A549 (cell line): ENCODE data around the gene LDLRAD4. TPM values are rescaled to one million over a fixed set of nuclear protein-coding genes. Genes with fewer than 3 reads are reported as not detected.

Experiments
- ATAC-seq, 2 experiments: fragments of 200-7000 bp in 1 of 2; fragments of >200 bp in 1 of 2; cut with Nextera tagmentation in 1 of 2; cut with Tn5 transposase in 1 of 2; 3 replicates each; pipeline versions ENCODE4 v1.8.0 to v1.9.1; 2018 to 2020; ENCODE audit warnings: mild to moderate bottlenecking in 1 of 2, moderate library complexity in 1 of 2
- CTCF ChIA-PET: fragments of 300-600 bp; sonication (Branson Sonifier 250); formaldehyde crosslinking; extraction: SDS; loops from one replicate; lab custom pipeline; 2021; ENCODE audit warnings: antibody characterized with exemption, inconsistent platforms; lab: Yijun Ruan, JAX
- POLR2A ChIA-PET: fragments of 350-600 bp; formaldehyde crosslinking; extraction: SDS; loops from one replicate; lab custom pipeline; 2021; ENCODE audit warnings: antibody characterized with exemption, inconsistent platforms; lab: Yijun Ruan, JAX
- DNase-seq, 2 experiments: peaks; one replicate each; pipeline versions ENCODE4 v3.0.0 to v3.0.0-alpha.2; 2011 to 2016; ENCODE audit warnings: low read depth in 1 of 2, low spot score in 1 of 2
- FAIRE-seq: peaks from 2 replicates; lab custom pipeline; 2011; peaks lifted over from hg19 to GRCh38; lab: Jason Lieb, UNC
- H3K27ac ChIP-seq, 2 experiments: fragments of >200 bp; sonication (Bioruptor Twin); formaldehyde crosslinking; 3 replicates each; pipeline ENCODE4 v1.5.1; 2016 to 2017
- H3K4me1 ChIP-seq: fragments of >200 bp; sonication (Bioruptor Twin); formaldehyde crosslinking; 3 replicates; pipeline ENCODE4 v1.6.1; 2016
- H3K4me2 ChIP-seq: fragments of >200 bp; sonication (Bioruptor Twin); formaldehyde crosslinking; 3 replicates; pipeline ENCODE4 v1.6.1; 2016
- H3K4me3 ChIP-seq: fragments of >200 bp; sonication (Bioruptor Twin); formaldehyde crosslinking; 3 replicates; pipeline ENCODE4 v1.5.1; 2016
- H3K9me3 ChIP-seq: fragments of >200 bp; sonication (Bioruptor Twin); formaldehyde crosslinking; 3 replicates; pipeline ENCODE4 v1.6.1; 2016
- BCL3 ChIP-seq: fragments of >200 bp; sonication (Bioruptor Twin); formaldehyde crosslinking; IDR thresholded peaks from 3 replicates; pipeline ENCODE4 v1.6.1; 2016
- BHLHE40 ChIP-seq: IDR thresholded peaks from 2 replicates; pipeline ENCODE4 v1.6.1; 2012; ENCODE audit warnings: low read depth, low read length, inconsistent platforms
- CBX2 ChIP-seq: fragments of 200-600 bp; sonication (generic); IDR thresholded peaks from 2 replicates; pipeline ENCODE4 v1.6.1; 2016; ENCODE audit warnings: low read depth, mild to moderate bottlenecking, borderline replicate concordance
- CBX8 ChIP-seq: fragments of 200-600 bp; sonication (generic); IDR thresholded peaks from 2 replicates; pipeline ENCODE4 v1.6.1; 2016
- CHD4 ChIP-seq: fragments of 200-600 bp; sonication (generic); IDR thresholded peaks from 2 replicates; pipeline ENCODE4 v1.6.1; 2016; ENCODE audit warnings: antibody characterized with exemption, mild to moderate bottlenecking, borderline replicate concordance
- CTCF ChIP-seq: fragments of >200 bp; sonication (Bioruptor Twin); formaldehyde crosslinking; IDR thresholded peaks from 3 replicates; pipeline ENCODE4 v1.5.1; 2016
- EHF ChIP-seq: fragments of 250-450 bp; sonication (Bioruptor Pico); IDR thresholded peaks from 2 replicates; pipeline ENCODE4 v1.5.0; 2020; ENCODE audit warnings: mild to moderate bottlenecking
- EHMT2 ChIP-seq: fragments of 200-600 bp; sonication (generic); IDR thresholded peaks from 2 replicates; pipeline ENCODE4 v1.6.1; 2016; ENCODE audit warnings: antibody characterized with exemption, low read depth, mild to moderate bottlenecking, moderate library complexity
- ELK1 ChIP-seq: fragments of 150-350 bp; IDR thresholded peaks from 2 replicates; pipeline ENCODE4 v1.6.1; 2014; ENCODE audit warnings: low read depth, mild to moderate bottlenecking, low read length
- GATA3 ChIP-seq: IDR thresholded peaks from 2 replicates; pipeline ENCODE4 v1.6.1; 2012; ENCODE audit warnings: borderline replicate concordance
- HDAC2 ChIP-seq: fragments of 200-600 bp; sonication (generic); IDR thresholded peaks from 2 replicates; pipeline ENCODE4 v1.6.1; 2016
- HMGXB4 ChIP-seq: fragments of 250-450 bp; sonication (Bioruptor Pico); IDR thresholded peaks from 2 replicates; pipeline ENCODE4 v1.5.0; 2021; ENCODE audit warnings: mild to moderate bottlenecking, moderate library complexity, borderline replicate concordance
- HOXB5 ChIP-seq: fragments of 250-450 bp; sonication (Bioruptor Pico); IDR thresholded peaks from 2 replicates; pipeline ENCODE4 v1.5.0; 2020; ENCODE audit warnings: mild to moderate bottlenecking, moderate library complexity
- JUNB ChIP-seq: fragments of >200 bp; sonication (Bioruptor Twin); formaldehyde crosslinking; IDR thresholded peaks from 2 replicates; pipeline ENCODE4 v1.6.1; 2016
- MAFK ChIP-seq: fragments of 450-650 bp; IDR thresholded peaks from 2 replicates; pipeline ENCODE4 v1.6.1; 2014; ENCODE audit not compliant: partially characterized antibody
- MYC ChIP-seq: IDR thresholded peaks from 2 replicates; pipeline ENCODE4 v1.6.1; 2012; ENCODE audit warnings: mild to moderate bottlenecking, inconsistent platforms, low read length, improper control_type of control experiment, borderline replicate concordance
- PHF8 ChIP-seq: fragments of 200-600 bp; sonication (generic); IDR thresholded peaks from 2 replicates; pipeline ENCODE4 v1.6.1; 2016; ENCODE audit warnings: low read depth, mild to moderate bottlenecking, antibody characterized with exemption, moderate library complexity, borderline replicate concordance
- POLR2A ChIP-seq: IDR thresholded peaks from 2 replicates; pipeline ENCODE4 v1.6.1; 2012; ENCODE audit warnings: mild to moderate bottlenecking, low read length
- RAD21 ChIP-seq, 2 experiments: fragments of >200 bp in 1 of 2; sonication (Bioruptor Twin) in 1 of 2; formaldehyde crosslinking in 1 of 2; IDR thresholded peaks in 1 of 2; conservative IDR thresholded peaks in 1 of 2; 2 replicates in 1 of 2; 3 replicates in 1 of 2; pipeline ENCODE4 v1.6.1; 2012 to 2018; ENCODE audit warnings: inconsistent platforms in 1 of 2
- RCOR1 ChIP-seq: fragments of 150-350 bp; IDR thresholded peaks from 2 replicates; pipeline ENCODE4 v1.6.1; 2014; ENCODE audit warnings: antibody characterized with exemption, low read length, low read depth
- RFX5 ChIP-seq: fragments of 450-650 bp; IDR thresholded peaks from 2 replicates; pipeline ENCODE4 v1.7.1; 2014; ENCODE audit warnings: antibody characterized with exemption, mild to moderate bottlenecking, moderate library complexity
- RNF2 ChIP-seq: fragments of 200-600 bp; sonication (generic); IDR thresholded peaks from 2 replicates; pipeline ENCODE4 v1.6.1; 2016; ENCODE audit warnings: low read depth, mild to moderate bottlenecking, antibody characterized with exemption, moderate library complexity, borderline replicate concordance
- SREBF2 ChIP-seq: fragments of 450-650 bp; IDR thresholded peaks from 2 replicates; pipeline ENCODE4 v1.6.1; 2014; ENCODE audit warnings: mild to moderate bottlenecking, moderate library complexity
- USF2 ChIP-seq: fragments of 450-650 bp; IDR thresholded peaks from 2 replicates; pipeline ENCODE4 v1.6.1; 2014; ENCODE audit warnings: antibody characterized with exemption
- ZFP36 ChIP-seq: fragments of 450-650 bp; IDR thresholded peaks from 2 replicates; pipeline ENCODE4 v1.6.1; 2014; ENCODE audit warnings: borderline replicate concordance; ENCODE audit not compliant: partially characterized antibody
- ZNF302 ChIP-seq: fragments of 250-450 bp; sonication (Bioruptor Pico); IDR thresholded peaks from 2 replicates; pipeline ENCODE4 v1.9.0; 2021; ENCODE audit warnings: inconsistent platforms, mild to moderate bottlenecking, moderate library complexity
- WGBS: methylation state at CpG from one replicate; pipeline ENCODE4 v1.1.6; 2017; ENCODE audit errors: missing lambda C conversion rate; 5-methylcytosine and 5-hydroxymethylcytosine counted together
- polyA plus RNA-seq, 4 experiments: library from polyadenylated mRNA; depleted of rRNA in 3 of 4; stranded (reverse); fragments of >200 nt; fragmentation: RNase III in 1 of 4; extraction: RNeasy Plus Mini Kit Qiagen cat#74134 plus additional on column Dnase treatment in 1 of 4; gene quantifications; 2 replicates in 3 of 4; 3 replicates in 1 of 4; pipeline ENCODE4 v1.2.3, GENCODE V29; 2011 to 2017

The LDLRAD4 gene
- polyA plus RNA-seq, 2 of the 4 experiments (the other 2 are of a cell fraction): 5.2 to 7.6 TPM

GRCh38 chr18:13503836-13504235 is 285.3 kb downstream of the LDLRAD4 start:
- DNase-seq: no peak
- Histone ChIP-seq H3K4me2 (no peak overlapping the region), H3K4me1 (peaks cover 26% of the 10 kb centered on the region), H3K27ac (no peak overlapping the region), H3K4me3 (no peak overlapping the region), H3K9me3 (peaks cover 5% of the 10 kb centered on the region; the same call in 1 of the 3 replicates)
- no peak for TF ChIP-seq JUNB
- FAIRE-seq: no peak
- POLR2A ChIA-PET: no interaction called here
- 78% methylated on average over 6 of the region's 6 CpGs for WGBS
- CTCF ChIA-PET: no interaction called here
- ATAC-seq: no peak

GRCh38 chr18:13505780-13506345 is 287.3 kb downstream of the LDLRAD4 start:
- TF ChIP-seq ZNF302 (CRISPR knock-in tag) (no peak), RFX5 (no peak), SREBF2 (no peak), BCL3 (no peak), BHLHE40 (no peak), PHF8 (no peak), RAD21 (conservative IDR thresholded peaks at IDR 0.05 in 1 of 2, IDR thresholded peaks at IDR 0.05 in 1 of 2) (no peak), RCOR1 (no peak), MYC (no peak), CBX8 (no peak), MAFK (no peak), HDAC2 (no peak)
- CTCF ChIA-PET: interaction anchor here (0.6 to 0.7 kb wide), 2 partner anchors 57 to 502 kb away, joined by 3 read pairs; no protein-coding TSS in a partner anchor
- DNase-seq (no peak), FAIRE-seq (no peak), ATAC-seq (no peak)
- Histone ChIP-seq H3K9me3 (no peaks in the 10 kb centered on the region), H3K4me2 (no peak overlapping the region), H3K4me1 (peaks cover 18% of the 10 kb centered on the region), H3K27ac (no peak overlapping the region), H3K4me3 (no peak overlapping the region)
- POLR2A ChIA-PET: no interaction called here
- WGBS: 71% methylated on average over 12 of the region's 12 CpGs

- Histone ChIP-seq H3K4me3 (no peak overlapping the region), H3K9me3 (no peaks in the 10 kb centered on the region), H3K27ac (no peak overlapping the region), H3K4me1 (no peaks in the 10 kb centered on the region), H3K4me2 (no peak overlapping the region)
- DNase-seq: no peak
- CTCF ChIA-PET: no interaction called here
- no peak for FAIRE-seq
- POLR2A ChIA-PET: no interaction called here
- WGBS: 79% methylated on average over 2 of the region's 2 CpGs
- ATAC-seq: no peak
- TF ChIP-seq ZNF302 (CRISPR knock-in tag) (no peak), RCOR1 (no peak), HOXB5 (CRISPR knock-in tag) (no peak), ELK1 (no peak), GATA3 (no peak), EHF (CRISPR knock-in tag) (no peak), POLR2A (no peak), EHMT2 (no peak), ZFP36 (no peak), CHD4 (no peak), CTCF (no peak), CBX2 (no peak), HDAC2 (no peak), USF2 (no peak), HMGXB4 (no peak), RNF2 (no peak)
Measured at GRCh38 chr18:13510594-13510993, 292.0 kb downstream of the LDLRAD4 start.
